HL-60 (cell line): ENCODE measurements around the gene BRSK1.

Source experiments
- CTCF ChIP-seq: IDR thresholded peaks from one replicate; pipeline ENCODE4 v1.5.1; 2011; ENCODE audit warnings: low read length, control low read depth, inconsistent platforms; ENCODE audit not compliant: insufficient read depth
- GABPA ChIP-seq: IDR thresholded peaks from 2 replicates; pipeline ENCODE4 v1.6.1; 2012; ENCODE audit warnings: low read depth
- POLR2AphosphoS5 ChIP-seq: IDR thresholded peaks from 2 replicates; pipeline ENCODE4 v1.6.1; 2012; ENCODE audit warnings: low read depth

DNA sequence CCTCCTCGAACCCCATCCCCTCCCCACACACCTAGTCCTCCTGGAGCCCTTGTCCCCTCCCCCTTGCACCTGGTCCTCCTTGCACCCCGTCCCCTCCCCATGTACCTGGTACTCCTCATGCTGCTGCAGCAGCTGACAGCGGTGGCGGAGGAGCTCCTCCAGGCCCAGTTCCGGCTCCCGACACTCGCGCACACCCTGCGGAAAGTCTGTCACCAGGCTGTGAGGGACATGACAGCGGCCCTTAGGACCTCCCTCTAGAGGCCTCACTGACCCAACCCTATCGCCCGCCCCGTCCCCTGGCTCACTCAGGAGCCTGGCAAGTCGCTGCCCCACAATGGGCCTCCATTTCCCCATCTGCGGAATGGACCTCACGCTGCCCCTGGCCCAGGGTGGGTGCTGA, 18.6 kb upstream of the BRSK1 start:
- TF ChIP-seq CTCF = no peak
- TF ChIP-seq POLR2AphosphoS5 = no peak
- TF ChIP-seq GABPA = no peak
